Erythroblast (primary cell): ENCODE data around the gene LCA5L.

Source experiments
- GATA1 ChIP-seq: IDR thresholded peaks from 2 replicates; pipeline ENCODE4 v1.6.1; 2011; ENCODE audit warnings: low read depth, mild to moderate bottlenecking, control low read depth, low read length, moderate library complexity
- POLR2A ChIP-seq: IDR thresholded peaks from 2 replicates; pipeline ENCODE4 v1.6.1; 2011; ENCODE audit warnings: mild to moderate bottlenecking, low read length

DNA sequence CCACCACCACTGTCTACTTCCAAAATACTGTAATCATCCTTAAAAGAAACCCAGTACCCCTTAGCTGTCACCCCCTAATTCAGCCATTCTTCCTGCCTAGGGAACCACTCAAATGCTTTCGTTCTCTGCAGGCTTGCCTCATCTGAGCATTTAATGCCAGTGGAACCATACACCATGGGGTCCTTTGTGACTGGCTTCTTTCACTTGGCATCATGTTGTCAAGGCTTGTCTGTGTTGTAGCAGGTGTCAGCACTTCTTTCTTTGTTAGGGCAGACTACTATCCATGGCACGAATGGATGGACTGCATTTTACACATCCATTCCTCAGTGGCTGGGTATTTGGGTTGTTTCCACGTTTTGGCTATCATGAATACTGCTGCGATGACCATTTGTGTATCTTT is 34.7 kb upstream of the LCA5L start:
- no peak for TF ChIP-seq POLR2A
- no peak for TF ChIP-seq GATA1
